ENCODE data around the gene FTCD.
"Not testable (repeated sequence)": the region's sequence is repeated elsewhere in the genome, so short reads cannot be mapped to it uniquely, and the experiment has no call there.

Gene FTCD

GRCh38 chr21:46188226-46189212 is 33.1 kb upstream of the FTCD start:
- peak; percentile 55 for DNase-seq

- DNase-seq: no peak
These were observed 32.4 kb upstream of the FTCD start for GRCh38 chr21:46187814-46188213.

- no peak for DNase-seq
These were observed 31.9 kb upstream of the FTCD start for GRCh38 chr21:46187261-46187660.

GRCh38 chr21:46185716-46186115 is 30.3 kb upstream of the FTCD start:
- DNase-seq: no peak

- peak; percentile 77 for DNase-seq
These were observed 29.5 kb upstream of the FTCD start for GRCh38 chr21:46184625-46185555.

- DNase-seq: peak; percentile 74
These were observed 28.7 kb upstream of the FTCD start, which contains the start of gene SPATC1L for GRCh38 chr21:46183910-46184624. TSS of gene SPATC1L (minus strand) at chr21:46184459. CDS start at chr21:46182816, 1,643 bp downstream.

- not testable (repeated sequence) for DNase-seq
These were observed 28.0 kb upstream of the FTCD start for GRCh38 chr21:46183337-46183909.

- DNase-seq: no peak
These were observed 27.4 kb upstream of the FTCD start for GRCh38 chr21:46182548-46183336.

GRCh38 chr21:46181953-46182547 is 26.7 kb upstream of the FTCD start:
- DNase-seq: no peak

- DNase-seq: no peak
These were observed 26.1 kb upstream of the FTCD start for GRCh38 chr21:46181436-46181835.

- no peak for DNase-seq
These were observed 25.5 kb upstream of the FTCD start for GRCh38 chr21:46180778-46181391.

- no peak for DNase-seq
These were observed 24.8 kb upstream of the FTCD start for GRCh38 chr21:46180079-46180722.

GRCh38 chr21:46179708-46180078 is 24.3 kb upstream of the FTCD start:
- no peak for DNase-seq

GRCh38 chr21:46178961-46179360 is 23.6 kb upstream of the FTCD start:
- DNase-seq: no peak

- DNase-seq: not testable (repeated sequence)
These were observed 21.2 kb upstream of the FTCD start for GRCh38 chr21:46176443-46177129.

GRCh38 chr21:46173573-46173972 is 18.2 kb upstream of the FTCD start:
- no peak for DNase-seq

- DNase-seq: no peak
These were observed 17.6 kb upstream of the FTCD start for GRCh38 chr21:46172863-46173528.

All from fibroblast of skin of abdomen (primary cell).